Fibroblast of the aortic adventitia (primary cell): ENCODE results near the gene ZNF728. TPM values are rescaled to one million over a fixed set of nuclear protein-coding genes. Genes with fewer than 3 reads are reported as not detected.
A peak's percentile ranks its signal among the peaks of the same experiment; 100 is the strongest.
"Not testable (repeated sequence)": the region's sequence is repeated elsewhere in the genome, so short reads cannot be mapped to it uniquely, and the experiment has no call there.

Experiments
- DNase-seq: peaks from one replicate; pipeline ENCODE4 v3.0.0-alpha.2; 2010; ENCODE audit warnings: low read depth
- H3K4me3 ChIP-seq: 2 replicates; pipeline ENCODE4 v1.5.1; 2011; ENCODE audit warnings: low read depth, mild to moderate bottlenecking, control low read depth, low read length, moderate library complexity
- small RNA-seq: library from RNA; depleted of rRNA; stranded (forward); fragments of <200 nt; gene quantifications from one replicate; pipeline ENCODE3, GENCODE V24; 2012
- total RNA-seq: library from RNA; depleted of rRNA; stranded (reverse); fragments of >200 nt; gene quantifications from 2 replicates; pipeline ENCODE4 v1.2.3, GENCODE V29; 2012; ENCODE audit warnings: low replicate concordance
- TF ChIP-seq, protein P1 (sequence below): IDR thresholded peaks from 2 replicates; pipeline ENCODE4 v1.5.1; 2011; ENCODE audit warnings: mild to moderate bottlenecking, low read length, control low read depth, inconsistent platforms; ENCODE audit not compliant: insufficient read depth

The ZNF728 gene
- total RNA-seq, 1 donor = not detected

DNA sequence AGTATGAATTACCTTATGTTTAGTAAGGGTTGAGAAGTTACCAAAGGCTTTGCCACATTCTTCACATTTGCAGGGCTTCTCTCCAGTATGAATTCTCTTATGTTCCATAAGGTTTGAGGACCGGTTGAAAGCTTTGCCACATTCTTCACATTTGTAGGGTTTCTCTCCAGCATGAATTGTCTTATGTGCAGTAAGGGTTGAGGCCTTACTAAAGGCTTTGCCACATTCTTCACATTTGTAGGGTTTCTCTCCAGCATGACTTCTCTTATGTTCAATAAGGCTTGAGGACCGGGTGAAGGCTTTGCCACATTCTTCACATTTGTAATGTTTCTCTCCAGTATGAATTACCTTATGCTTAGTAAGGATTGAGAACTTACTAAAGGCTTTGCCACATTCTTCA lies 26.7 kb downstream of the ZNF728 start:
- TF ChIP-seq, protein P1, sequence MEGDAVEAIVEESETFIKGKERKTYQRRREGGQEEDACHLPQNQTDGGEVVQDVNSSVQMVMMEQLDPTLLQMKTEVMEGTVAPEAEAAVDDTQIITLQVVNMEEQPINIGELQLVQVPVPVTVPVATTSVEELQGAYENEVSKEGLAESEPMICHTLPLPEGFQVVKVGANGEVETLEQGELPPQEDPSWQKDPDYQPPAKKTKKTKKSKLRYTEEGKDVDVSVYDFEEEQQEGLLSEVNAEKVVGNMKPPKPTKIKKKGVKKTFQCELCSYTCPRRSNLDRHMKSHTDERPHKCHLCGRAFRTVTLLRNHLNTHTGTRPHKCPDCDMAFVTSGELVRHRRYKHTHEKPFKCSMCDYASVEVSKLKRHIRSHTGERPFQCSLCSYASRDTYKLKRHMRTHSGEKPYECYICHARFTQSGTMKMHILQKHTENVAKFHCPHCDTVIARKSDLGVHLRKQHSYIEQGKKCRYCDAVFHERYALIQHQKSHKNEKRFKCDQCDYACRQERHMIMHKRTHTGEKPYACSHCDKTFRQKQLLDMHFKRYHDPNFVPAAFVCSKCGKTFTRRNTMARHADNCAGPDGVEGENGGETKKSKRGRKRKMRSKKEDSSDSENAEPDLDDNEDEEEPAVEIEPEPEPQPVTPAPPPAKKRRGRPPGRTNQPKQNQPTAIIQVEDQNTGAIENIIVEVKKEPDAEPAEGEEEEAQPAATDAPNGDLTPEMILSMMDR = no peak
- H3K4me3 ChIP-seq = no peak overlapping the region
- no peak for DNase-seq

DNA sequence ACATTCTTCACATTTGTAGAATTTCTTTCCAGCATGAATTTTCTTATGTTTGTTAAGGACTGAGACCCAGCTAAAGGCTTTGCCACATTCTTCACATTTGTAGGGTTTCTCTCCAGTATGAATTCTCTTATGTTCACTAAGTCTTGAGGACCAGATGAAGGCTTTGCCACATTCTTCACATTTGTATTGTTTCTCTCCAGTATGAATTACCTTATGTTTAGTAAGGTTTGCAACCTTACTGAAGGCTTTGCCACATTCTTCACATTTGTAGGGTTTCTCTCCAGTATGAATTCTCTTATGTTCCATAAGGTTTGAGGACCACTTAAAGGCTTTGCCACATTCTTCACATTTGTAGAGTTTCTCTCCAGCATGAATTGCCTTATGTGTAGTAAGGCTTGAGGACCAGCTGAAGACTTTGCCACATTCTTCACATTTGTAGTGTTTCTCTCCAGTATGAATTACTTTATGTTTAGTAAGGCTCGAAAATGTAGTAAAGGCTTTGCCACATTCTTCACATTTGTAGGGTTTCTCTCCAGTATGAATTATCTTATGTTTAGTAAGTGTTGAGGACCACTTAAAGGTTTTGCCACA lies 27.3 kb downstream of the ZNF728 start:
- DNase-seq, H3K4me3 ChIP-seq: not testable (repeated sequence)

DNA sequence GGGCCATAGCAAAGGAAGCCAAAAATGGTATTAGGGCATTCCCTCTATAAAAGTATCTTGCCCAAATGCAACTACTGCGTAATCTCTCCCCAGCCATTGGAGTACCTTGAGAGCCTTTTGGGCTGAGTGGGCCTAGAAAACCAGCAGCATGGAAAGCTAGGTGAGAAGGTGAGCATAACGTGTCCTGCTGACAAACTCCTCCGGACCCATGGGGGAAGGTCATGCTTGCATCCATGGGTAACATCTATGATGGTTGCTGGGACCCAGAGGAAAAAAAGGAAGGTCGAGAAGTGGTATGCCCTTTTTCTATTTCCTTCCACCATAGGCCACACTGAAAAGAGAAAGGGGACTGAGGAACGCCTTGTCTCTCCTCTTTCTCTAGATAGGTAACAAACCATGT lies 57.4 kb downstream of the ZNF728 start:
- DNase-seq = peak; percentile 9
- H3K4me3 ChIP-seq = no peak overlapping the region
- TF ChIP-seq, protein P1 = no peak

DNA sequence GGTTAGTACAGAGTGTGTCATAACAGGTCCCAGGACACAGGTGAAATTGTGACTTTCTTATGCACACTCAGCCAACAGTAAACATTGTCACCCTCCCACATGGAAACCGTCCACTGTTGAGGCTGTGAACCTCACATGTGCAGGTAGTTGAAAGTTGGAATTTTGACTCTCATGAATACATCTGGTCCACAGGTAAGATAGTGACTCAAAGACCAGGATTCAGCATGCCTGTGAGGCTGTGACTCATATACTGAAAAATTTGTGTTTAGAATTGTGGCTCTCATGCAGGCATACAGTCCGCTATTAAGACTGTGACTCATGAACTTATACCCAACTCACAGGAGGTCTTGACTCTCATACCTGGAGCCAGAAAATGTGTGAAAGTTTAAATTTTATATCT lies 67.8 kb downstream of the ZNF728 start:
- no peak overlapping the region for H3K4me3 ChIP-seq
- TF ChIP-seq, protein P1 = no peak
- DNase-seq = no peak

DNA sequence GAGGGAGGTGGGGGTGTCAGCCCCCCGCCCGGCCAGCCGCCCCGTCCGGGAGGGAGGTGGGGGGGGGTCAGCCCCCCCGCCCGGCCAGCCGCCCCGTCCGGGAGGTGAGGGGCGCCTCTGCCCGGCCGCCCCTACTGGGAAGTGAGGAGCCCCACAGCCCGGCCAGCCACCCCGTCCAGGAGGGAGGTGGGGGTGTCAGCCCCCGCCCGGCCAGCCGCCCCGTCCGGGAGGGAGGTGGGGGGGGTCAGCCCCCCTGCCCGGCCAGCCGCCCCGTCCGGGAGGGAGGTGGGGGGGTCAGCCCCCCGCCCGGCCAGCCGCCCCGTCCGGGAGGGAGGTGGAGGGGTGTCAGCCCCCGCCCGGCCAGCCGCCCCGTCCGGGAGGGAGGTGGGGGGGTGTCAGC lies 75.4 kb downstream of the ZNF728 start:
- not testable (repeated sequence) for H3K4me3 ChIP-seq, DNase-seq

DNA sequence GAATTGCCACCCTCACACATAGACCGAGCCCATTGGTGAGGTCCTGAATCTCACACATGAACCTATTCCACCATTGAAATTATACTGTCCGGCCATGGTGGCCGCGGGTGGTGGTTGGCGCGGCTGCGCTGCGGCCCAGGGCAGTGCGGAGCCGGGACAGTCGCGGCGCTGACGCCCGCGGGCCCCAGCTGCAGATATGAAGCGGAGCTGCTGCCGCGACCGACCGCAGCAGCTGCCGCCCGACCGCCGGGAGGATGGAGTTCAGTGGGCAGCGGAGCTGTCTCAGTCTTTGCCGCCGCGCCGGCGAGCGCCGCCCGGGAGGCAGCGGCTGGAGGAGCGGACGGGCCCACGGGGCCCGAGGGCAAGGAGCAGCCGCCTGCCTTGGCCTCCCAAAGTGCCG lies 77.8 kb downstream of the ZNF728 start:
- not testable (repeated sequence) for H3K4me3 ChIP-seq, DNase-seq

Small RNA genes lying within 50 kb of the gene (small RNA-seq; reads per million reads assigned to genes)
- not detected for gene AC022145.2

Other genes starting within 250 kb of the ZNF728 start
- gene ZNF99, start 219.0 kb downstream of the ZNF728 start, total RNA-seq = not detected in 2 replicates
- not detected in 2 replicates for gene ZNF723, start 170.9 kb downstream of the ZNF728 start, total RNA-seq
- 0.16 and 2.3 TPM in 2 replicates for gene ZNF730, start 113.8 kb upstream of the ZNF728 start, total RNA-seq
- 3.1 and 15.1 TPM in 2 replicates for gene ZNF724, start 247.2 kb upstream of the ZNF728 start, total RNA-seq